Right atrium auricular region (tissue), 2 donors: Measurements from ENCODE around the gene CHN1. TPM values are rescaled to one million over a fixed set of nuclear protein-coding genes. Genes with fewer than 3 reads are reported as not detected.

ENCODE experiments used
- DNase-seq: peaks from one replicate; pipeline ENCODE4 v3.0.0-alpha.2; 2019; ENCODE audit warnings: low spot score
- H3K27ac ChIP-seq, 2 donors: fragments of 200-600 bp; sonication (generic); 1 replicate in 1 of 2; 2 replicates in 1 of 2; pipeline ENCODE4 v1.5.1; 2016 to 2019
- H3K27me3 ChIP-seq, 2 donors: fragments of 200-600 bp; sonication (generic); one replicate each; pipeline versions ENCODE4 v1.5.1 to v1.6.0; 2017 to 2019
- H3K36me3 ChIP-seq: fragments of 200-600 bp; sonication (generic); one replicate; pipeline ENCODE4 v1.5.1; 2016
- H3K4me1 ChIP-seq, 2 donors: fragments of 200-600 bp; sonication (generic); one replicate each; pipeline versions ENCODE4 v1.5.1 to v1.6.0; 2017 to 2019
- H3K4me3 ChIP-seq, 2 donors: fragments of 200-600 bp; sonication (generic); 1 replicate in 1 of 2; 2 replicates in 1 of 2; pipeline ENCODE4 v1.5.1; 2017 to 2019; ENCODE audit warnings: mild to moderate bottlenecking in 1 of 2, moderate library complexity in 1 of 2
- H3K9me3 ChIP-seq, 2 donors: fragments of 200-600 bp; sonication (generic); one replicate each; pipeline ENCODE4 v1.5.1; 2019
- CTCF ChIP-seq, 2 donors: fragments of 200-600 bp; sonication (generic); IDR thresholded peaks; one replicate each; pipeline ENCODE4 v1.5.1; 2019; ENCODE audit warnings: antibody characterized with exemption in 2 of 2
- total RNA-seq, 2 donors: library from RNA; depleted of rRNA; stranded (reverse); fragments of >200 nt; gene quantifications; one replicate each; pipeline ENCODE4 v1.1.0, GENCODE V29; 2016

Gene CHN1
- total RNA-seq, 2 donors from 2014 or later: 4.1 to 9.3 TPM

DNA sequence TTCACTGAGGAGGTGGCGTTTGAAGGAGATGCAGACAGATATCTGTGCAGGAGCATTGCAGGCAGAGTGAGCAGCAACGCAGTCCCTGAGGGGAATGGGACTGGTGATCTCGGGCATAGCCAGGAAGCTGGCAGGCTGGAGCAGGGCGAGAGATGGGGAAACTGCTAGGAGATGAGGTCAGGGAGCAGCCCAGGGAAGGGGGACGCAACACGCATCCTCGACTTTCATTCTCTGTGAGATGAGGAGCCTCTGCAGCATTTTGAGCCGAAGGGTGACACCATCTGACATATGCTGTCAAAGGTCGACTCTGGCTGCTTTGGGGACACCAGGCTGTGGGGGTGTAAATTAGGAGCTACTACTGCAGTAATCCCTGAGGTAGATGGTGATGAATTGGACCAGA is 236.6 kb downstream of the CHN1 start:
- H3K27me3 ChIP-seq: no peaks in the 10 kb centered on the region
- no peaks in the 10 kb centered on the region for H3K36me3 ChIP-seq
- DNase-seq: no peak
- no peak overlapping the region for H3K27ac ChIP-seq
- TF ChIP-seq CTCF (IDR thresholded peaks at IDR 0.05): no peak
- H3K4me1 ChIP-seq: peaks cover 0 to 8% of the 10 kb centered on the region in 2 donors
- no peak overlapping the region for H3K4me3 ChIP-seq
- H3K9me3 ChIP-seq: no peaks in the 10 kb centered on the region

DNA sequence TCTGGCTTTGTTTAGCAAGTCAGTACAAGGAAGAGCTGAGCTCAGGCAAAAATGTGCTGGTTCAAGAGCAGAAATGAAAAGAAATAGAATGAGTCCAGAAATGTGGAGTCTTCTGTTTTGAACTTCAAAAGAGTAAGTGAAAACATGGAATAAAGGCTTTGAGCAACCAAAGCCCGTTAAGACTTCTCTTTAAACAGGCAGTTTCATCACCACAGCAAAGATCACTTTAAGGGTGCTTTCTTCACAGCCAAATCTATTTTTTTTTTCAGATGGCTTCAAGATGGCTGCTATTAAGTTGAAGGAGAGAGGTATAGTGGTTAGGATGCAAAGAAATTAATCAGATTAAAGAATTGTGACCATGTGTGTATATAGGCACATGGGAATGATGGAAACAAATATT is 238.9 kb downstream of the CHN1 start:
- H3K9me3 ChIP-seq: no peaks in the 10 kb centered on the region
- TF ChIP-seq CTCF (IDR thresholded peaks at IDR 0.05): no peak
- H3K36me3 ChIP-seq: no peaks in the 10 kb centered on the region
- H3K4me1 ChIP-seq: no peaks in the 10 kb centered on the region
- no peak for DNase-seq
- no peaks in the 10 kb centered on the region for H3K27me3 ChIP-seq
- no peak overlapping the region for H3K27ac ChIP-seq
- no peak overlapping the region for H3K4me3 ChIP-seq

DNA sequence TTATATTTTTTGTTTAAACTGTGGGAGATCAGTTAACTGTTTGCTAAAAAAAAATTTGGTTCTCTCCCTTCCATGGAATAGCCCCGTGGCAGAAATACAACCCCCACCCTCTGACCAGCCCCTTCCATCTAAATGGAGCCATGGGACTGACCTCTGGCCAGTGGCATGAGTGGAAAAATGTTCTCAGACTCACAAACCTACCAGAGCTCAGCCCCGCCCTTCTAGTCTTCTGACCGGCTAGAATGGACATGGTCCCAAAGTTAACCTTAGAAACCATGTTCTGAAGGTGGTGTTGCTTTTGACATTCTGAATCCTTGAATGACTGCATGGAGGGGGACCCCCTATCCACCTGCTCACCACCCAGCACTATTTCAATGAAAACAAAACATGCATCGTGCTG is 239.6 kb downstream of the CHN1 start:
- Histone ChIP-seq H3K27ac (no peak overlapping the region), H3K36me3 (no peaks in the 10 kb centered on the region), H3K9me3 (no peaks in the 10 kb centered on the region), H3K27me3 (no peaks in the 10 kb centered on the region), H3K4me1 (no peaks in the 10 kb centered on the region), H3K4me3 (no peak overlapping the region)
- no peak for TF ChIP-seq CTCF (IDR thresholded peaks at IDR 0.05)
- DNase-seq: no peak

DNA sequence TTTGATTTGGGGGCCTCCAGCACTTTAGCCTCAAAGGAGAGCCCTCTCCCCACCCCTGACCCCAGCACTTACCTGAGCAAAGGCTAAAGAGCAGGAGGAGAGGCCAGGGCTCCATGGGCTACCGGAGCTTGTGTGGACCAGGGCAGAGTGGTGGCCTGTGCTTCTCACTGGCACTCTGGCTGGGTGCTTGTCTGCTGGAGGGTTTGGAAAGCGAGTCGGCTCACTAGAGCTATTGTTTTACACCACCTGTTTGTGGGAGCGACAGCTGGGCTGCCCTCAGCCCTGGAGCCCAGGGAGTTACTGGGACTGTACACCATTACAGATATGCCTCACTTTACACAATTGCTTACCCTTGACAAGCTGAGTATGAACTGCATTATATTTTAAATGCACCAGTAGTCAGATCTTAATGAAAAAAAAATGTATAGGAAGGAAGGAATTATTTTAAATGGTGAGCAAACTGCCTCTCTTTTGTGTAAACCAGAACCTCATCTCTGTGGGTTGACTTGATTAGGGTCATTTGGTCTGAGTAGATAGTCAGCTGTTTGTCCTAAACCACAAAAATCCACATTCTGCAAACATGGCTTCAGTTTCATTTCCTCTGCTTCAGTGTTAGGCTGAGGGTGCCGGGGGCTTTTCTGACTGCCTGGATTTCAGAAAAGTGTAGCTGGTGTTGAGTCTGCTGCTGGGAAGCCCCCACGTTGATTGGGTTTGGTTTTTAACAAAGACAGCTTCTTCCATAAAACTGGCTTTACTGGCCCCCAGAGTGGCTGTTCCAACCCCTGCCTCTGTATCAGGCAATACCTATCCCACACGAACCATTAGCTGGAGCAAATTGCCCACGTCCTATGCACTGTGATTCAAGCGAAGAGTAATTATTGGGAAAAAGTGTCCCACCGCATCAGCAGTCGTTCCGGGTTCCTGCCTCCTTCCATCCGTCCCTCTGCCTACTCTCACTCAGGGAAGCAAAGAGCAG is 240.6 kb downstream of the CHN1 start, which contains the start of gene CHRNA1:
TSS of gene CHRNA1 (minus strand) at position 193 of the 976 bp plus-strand sequence. CDS start at position 115, 78 bp downstream.
- Histone ChIP-seq H3K4me3 (no peak within 1 kb of the TSS), H3K27ac (no peak within 1 kb of the TSS), H3K36me3 (no peaks in the 10 kb centered on the region), H3K4me1 (no peaks in the 10 kb centered on the region), H3K27me3 (no peaks in the 10 kb centered on the region), H3K9me3 (no peaks in the 10 kb centered on the region)
- TF ChIP-seq CTCF (IDR thresholded peaks at IDR 0.05): no peak
- no peak for DNase-seq

GRCh38 chr2:174763780-174764179 is 241.4 kb downstream of the CHN1 start:
- Histone ChIP-seq H3K27me3 (no peaks in the 10 kb centered on the region), H3K4me3 (no peak overlapping the region), H3K9me3 (no peaks in the 10 kb centered on the region), H3K36me3 (no peaks in the 10 kb centered on the region), H3K4me1 (no peaks in the 10 kb centered on the region), H3K27ac (no peak overlapping the region)
- DNase-seq: no peak
- no peak for TF ChIP-seq CTCF (IDR thresholded peaks at IDR 0.05)
